ENCODE measurements around the gene STK32A.
A peak's percentile ranks its signal among the peaks of the same experiment; 100 is the strongest.

Gene STK32A

DNA sequence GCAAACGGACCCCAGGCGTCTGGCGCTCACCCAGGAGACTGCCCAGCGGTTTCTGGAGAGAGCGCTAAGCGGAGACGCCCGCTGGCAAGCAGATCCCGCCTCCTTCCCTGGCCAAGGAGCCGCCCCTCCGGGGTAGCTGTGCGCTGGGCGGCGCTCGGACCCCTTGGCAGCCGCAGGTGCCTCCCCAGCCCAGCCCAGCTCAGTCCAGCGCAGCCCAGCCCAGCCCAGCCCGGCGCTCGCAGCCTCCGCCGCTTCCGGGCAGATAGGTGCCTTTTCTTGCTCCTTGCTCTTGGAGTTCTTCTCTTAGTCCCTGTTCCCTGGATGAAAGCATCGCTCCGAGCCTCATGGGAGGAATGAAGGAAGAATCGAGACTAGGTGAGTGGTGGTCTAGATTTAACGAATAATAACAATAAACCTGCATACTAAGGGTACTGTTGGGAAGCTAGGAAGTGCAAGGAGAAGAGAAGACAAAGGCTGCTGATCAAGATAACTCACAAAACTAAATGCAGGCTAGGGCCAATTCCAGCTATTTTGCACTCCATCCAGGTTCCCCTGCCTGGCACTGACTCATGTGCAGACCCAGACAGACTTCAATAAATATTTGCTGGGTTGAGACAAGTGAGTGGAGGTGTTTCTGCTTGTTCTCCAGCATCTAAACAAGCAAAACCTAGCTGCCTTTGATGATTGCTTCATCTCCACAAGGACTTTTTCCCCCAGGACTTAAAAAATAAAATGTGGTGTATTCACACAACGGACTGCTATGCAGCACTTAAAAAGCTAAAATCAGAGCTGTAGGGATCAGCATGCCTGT is at the start of gene STK32A:
STK32A (plus strand) TSS at position 202 of the 811 bp plus-strand sequence. CDS start 4,609 bp downstream, outside the sequence.
- peak within 1 kb of the TSS; percentile 36 for H3K4me3 ChIP-seq (ENCODE audit: low read length)
- TF ChIP-seq, protein P1, sequence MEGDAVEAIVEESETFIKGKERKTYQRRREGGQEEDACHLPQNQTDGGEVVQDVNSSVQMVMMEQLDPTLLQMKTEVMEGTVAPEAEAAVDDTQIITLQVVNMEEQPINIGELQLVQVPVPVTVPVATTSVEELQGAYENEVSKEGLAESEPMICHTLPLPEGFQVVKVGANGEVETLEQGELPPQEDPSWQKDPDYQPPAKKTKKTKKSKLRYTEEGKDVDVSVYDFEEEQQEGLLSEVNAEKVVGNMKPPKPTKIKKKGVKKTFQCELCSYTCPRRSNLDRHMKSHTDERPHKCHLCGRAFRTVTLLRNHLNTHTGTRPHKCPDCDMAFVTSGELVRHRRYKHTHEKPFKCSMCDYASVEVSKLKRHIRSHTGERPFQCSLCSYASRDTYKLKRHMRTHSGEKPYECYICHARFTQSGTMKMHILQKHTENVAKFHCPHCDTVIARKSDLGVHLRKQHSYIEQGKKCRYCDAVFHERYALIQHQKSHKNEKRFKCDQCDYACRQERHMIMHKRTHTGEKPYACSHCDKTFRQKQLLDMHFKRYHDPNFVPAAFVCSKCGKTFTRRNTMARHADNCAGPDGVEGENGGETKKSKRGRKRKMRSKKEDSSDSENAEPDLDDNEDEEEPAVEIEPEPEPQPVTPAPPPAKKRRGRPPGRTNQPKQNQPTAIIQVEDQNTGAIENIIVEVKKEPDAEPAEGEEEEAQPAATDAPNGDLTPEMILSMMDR (IDR thresholded peaks at IDR 0.05; ENCODE audit: insufficient read depth, low read depth, low read length, missing control alignments), result no peak
- DNase-seq (ENCODE audit: low read depth), result peak; percentile 80

DNA sequence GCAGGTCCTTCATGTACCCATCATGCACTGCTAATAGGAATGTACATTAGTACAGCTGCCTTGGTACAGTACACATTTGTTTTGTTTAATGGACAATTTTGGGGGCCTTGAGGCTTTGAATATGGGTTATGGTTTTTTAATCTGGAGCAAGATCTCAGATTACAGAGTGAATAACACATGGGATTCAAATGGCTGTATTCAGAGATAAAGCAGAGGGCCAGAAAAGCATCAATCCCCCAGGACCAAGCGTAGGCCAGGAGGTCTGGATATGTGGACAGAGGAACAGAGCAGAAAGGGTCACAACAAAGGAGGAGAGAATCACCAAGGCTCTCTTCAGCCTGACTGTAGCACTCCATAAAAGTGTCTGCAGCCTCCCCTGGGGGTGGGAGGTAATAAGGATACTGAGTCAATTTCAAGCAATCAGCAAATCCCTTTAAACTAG is 47.7 kb upstream of the STK32A start:
- DNase-seq (ENCODE audit: low read depth), result no peak
- H3K4me3 ChIP-seq (ENCODE audit: low read length), result no peak overlapping the region
- TF ChIP-seq, protein P1 (IDR thresholded peaks at IDR 0.05; ENCODE audit: insufficient read depth, low read depth, low read length, missing control alignments), result no peak

DNA sequence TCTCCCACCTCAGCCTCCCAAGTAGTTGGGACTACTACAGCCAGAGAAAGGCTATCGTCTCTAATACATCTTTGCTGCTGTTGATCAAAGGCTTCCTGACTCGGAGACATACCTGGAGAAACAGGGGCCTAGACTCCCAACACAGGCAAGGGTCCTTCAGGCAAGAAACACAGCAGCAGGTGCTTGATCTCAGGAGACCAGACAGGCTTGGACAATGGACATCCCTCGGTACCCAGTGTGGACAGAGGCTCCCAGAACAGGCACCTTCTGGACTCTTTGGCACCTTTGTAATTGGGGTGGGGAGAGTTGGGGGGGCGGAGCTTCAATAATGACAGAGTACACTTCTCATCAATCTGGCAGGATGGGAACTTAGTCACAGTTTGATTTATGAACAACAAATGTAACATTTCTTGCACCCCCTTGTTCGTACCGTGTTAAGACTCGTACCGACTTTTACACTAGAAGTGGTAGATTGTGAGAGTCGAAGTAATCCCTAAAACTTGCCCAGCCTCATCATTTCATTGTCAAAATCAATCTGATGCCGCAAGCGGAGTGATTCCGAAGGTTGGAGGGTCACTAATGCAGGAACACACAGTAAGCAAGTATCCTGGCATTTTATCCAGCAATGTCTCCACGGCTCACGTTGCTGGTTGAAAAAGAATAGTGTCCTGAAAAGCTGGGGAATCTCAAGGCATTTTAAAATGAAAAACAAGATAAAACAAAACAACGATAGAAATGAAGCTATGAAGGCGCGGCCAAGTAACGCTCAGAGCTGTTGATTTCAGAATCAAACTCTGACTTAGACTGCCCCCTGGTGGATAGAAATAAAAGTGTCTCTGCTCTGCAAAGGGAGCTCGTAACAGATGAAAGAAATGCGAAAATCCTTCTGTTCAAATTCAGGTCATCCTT is 46.4 kb upstream of the STK32A start:
- TF ChIP-seq, protein P1 (IDR thresholded peaks at IDR 0.05; ENCODE audit: insufficient read depth, low read depth, low read length, missing control alignments), result peak; percentile 81
- H3K4me3 ChIP-seq (ENCODE audit: low read length), result no peak overlapping the region
- peak; percentile 68 for DNase-seq (ENCODE audit: low read depth)

DNA sequence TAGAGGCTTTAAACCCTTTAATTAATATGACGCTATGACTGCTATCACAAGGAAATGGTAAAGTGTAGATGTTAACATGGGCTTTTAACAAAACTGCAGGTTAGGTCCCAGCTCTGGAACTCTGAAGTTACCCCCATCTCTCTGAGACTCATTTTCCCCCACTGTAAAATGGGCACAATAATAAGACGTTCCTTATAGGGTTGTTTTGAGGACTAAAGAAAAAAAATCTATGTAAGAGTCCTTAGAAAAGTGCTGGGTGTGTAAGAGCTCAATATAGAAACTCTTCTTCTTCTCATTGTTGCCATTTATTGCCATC is 45.8 kb upstream of the STK32A start:
- no peak for DNase-seq (ENCODE audit: low read depth)
- TF ChIP-seq, protein P1 (IDR thresholded peaks at IDR 0.05; ENCODE audit: insufficient read depth, low read depth, low read length, missing control alignments), result no peak
- H3K4me3 ChIP-seq (ENCODE audit: low read length), result no peak overlapping the region

DNA sequence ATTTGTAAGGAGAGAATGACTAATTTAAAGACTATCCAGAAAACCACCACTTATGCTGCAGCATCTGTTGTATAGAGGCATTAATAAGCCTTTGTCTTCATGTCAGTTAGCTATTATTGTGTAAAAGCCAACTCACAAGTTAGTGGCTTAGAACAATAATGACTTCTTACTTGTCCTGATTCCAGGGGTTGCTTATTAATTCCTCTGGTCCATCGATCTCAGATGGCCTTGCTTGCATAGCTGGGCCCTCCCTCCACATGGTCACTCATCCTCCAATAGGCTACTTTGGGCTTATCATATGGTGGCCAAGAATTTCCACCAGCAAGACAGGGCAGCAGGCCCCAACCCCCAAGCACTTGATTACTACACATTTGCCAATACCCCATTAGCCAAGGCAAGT is 44.5 kb upstream of the STK32A start:
- no peak overlapping the region for H3K4me3 ChIP-seq (ENCODE audit: low read length)
- peak; percentile 9 for DNase-seq (ENCODE audit: low read depth)
- TF ChIP-seq, protein P1 (IDR thresholded peaks at IDR 0.05; ENCODE audit: insufficient read depth, low read depth, low read length, missing control alignments), result no peak

DNA sequence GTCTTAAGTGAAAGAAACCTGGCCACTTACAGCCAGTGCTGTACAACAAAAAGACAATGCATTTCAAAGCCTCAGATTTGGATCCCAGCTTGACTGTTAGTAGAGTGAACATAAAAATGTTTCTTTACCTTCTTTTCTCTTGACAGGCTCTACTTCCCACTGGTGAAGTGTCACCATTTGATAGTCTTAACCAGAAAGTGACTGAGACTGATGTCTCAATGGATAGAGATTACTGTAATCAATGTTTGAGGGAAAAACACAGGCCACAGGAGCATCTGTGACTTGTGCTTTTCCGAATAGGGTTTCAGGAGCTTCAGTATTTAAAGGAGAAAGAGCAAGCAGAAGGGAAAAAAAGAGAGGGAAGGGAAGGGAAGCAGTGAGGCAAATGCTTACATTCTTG is 41.7 kb upstream of the STK32A start:
- no peak overlapping the region for H3K4me3 ChIP-seq (ENCODE audit: low read length)
- TF ChIP-seq, protein P1 (IDR thresholded peaks at IDR 0.05; ENCODE audit: insufficient read depth, low read depth, low read length, missing control alignments), result no peak
- no peak for DNase-seq (ENCODE audit: low read depth)

All from epithelial cell of esophagus (primary cell).